SW 1271 (cell line): ENCODE measurements around the gene PUS1.

Experiments
- DNase-seq, 2 experiments: peaks; one replicate each; lab custom pipeline; 2025; lab: John Stamatoyannopoulos, UW

The PUS1 gene

DNA sequence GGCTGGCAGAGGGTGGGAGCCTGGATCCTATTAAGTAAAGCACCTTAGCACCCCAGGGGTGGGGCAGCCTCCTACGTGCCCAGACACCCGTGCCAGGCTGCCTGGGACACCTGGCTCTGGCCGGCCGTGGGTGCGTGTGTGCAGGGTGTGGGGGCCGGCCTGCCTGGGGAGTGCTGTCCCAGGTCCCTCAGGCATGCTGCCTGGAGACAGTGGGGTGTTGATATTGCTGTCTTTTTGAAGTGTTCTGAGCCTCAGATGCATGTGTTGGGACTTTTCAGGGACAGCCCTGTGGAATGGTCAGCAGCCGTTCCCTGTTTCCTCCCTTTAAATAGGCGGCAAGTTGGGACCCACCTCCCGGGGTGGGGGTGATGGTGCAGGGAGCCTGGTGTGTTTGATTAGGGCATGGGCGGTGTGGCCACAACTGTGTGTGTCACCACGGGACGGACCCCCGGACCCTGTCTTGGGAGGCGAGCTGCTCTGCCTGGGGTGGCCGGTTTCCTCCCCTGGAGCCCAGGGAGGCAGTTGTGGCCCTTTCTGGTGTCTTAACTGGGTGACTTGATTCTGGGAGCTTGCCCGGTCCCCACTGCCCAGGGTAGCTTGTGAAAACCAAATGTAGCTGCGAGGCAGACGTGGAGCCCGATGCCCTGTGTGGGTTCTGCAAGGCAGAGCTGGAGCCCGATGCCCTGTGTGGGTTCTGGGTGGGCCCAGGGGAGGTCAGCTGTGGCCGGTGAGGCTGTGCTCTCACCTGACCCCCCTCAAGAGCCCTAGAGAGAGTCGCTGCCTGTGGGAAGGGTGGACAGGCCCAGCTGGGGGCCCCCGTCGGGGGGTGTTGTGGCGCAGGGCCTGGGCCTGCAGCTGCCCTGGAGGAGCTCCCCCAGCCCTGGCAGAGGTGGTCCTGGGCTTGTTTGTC is 26.5 kb upstream of the PUS1 start:
- DNase-seq: no peak

DNA sequence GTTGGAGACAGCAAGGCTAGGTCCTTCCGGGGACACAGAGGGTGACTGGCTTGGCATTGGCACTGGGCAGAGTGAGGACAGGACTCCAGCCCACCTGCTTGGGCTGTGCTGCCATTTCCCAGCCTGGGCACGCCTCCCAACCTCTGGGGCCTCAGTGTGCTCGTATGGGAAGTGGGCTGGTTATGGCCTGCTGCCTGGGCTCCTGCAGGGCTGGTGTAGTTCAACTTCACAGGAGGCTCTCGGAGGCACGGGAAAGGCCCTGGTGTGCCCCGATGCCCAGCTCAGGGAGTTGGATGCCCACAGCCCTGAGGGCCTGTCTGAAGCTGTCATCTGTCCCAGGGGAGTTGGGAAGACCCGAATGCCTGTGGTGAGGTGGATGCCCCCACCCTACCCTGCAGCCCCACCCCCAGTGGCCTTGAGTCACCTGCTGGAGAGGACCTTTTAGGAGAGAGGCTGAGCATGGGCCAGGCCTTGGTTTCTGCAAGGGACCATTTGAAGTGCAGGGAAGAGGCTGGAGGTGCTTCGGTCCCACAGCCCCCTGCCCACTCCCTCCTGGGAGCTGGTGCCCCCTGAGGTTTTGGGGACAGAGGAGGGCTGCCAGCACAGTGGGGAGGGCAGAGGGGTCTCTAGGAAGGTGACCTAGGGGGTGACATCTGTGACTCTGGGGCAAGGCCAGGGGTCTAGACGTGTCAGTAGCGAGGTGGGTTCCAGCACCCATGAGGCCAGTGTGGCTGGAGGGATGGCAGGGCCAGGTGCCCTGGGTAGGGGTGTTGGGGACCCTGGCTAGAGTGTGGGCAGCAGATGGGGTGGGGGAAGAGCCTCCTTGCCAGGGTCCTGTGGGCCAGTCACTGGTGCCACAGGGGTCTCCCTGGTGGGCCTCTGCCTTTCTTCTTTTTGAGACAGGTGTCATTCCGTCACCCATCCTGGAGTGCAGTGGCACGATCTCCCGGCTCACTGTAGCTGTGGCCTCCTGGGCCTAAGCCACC is 25.5 kb upstream of the PUS1 start:
- no peak for DNase-seq

DNA sequence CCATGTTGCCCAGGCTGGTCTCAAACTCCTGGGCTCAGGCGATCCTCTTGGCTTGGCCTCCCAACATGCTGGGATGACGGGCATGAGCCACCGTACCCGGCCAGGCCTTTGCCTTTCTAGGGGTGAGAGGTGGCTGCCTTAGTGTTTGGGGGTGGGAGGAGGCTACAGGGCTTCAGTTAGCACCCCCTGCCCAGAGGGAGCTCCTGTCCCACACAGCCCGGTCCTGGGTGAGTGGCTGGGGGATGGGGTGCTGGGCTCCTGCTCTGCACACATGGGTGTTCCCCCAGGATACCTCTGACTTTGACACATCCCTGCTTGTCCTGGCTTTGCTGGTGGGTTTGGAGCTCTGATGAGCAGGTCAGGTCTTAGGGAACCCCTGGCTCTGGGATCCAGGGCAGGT is 24.7 kb upstream of the PUS1 start:
- no peak for DNase-seq

DNA sequence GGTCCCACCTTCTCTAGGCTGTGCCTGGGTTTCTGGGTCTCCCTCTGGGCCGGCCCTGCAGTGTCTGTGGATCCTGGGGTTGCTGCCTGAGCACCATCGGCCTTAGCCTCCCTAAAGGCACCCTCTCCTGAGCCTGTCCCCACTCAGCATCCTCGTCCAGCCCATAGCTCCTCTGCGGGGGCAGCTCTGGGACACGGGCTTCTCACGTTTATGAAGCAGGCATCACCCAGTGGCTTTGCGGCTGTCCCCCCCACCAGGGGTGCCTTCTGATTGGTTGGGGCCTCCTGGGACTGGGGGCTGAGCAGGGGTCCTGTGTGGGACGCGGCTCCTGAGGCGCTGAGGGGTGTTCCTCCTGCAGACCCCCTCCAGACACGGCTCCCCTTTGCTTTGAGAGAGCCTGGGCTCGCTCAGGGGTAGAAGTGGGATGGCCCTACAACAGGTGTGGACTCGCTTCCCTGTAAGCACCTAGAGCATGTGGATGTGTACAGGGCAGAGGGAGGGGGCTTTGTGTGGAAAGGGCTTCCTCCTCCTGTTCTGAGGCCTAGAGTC is 23.9 kb upstream of the PUS1 start:
- DNase-seq: no peak

DNA sequence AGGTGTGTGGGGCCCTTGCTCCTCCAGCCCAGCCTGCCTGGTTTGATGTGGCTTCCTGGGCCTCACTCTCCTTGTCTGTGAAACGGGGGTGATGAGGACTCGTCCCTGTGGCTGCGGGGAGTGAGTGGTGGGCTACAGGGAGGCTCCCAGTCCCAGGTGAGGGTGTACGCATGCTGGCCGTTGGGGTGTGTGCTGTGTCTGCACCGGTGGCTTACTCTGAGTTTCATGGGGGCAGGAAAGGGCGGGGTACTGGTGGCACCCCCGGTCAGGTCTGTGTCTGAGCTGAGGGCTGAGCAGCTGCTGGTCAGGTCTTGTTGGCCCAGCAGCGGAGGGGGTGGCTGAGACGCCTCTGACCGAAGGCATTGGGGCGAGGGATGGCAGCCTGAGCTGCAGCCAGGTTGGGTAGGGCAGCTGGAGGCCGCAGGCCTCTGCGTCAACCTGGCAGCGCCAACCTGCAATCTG is 23.4 kb upstream of the PUS1 start:
- no peak for DNase-seq

DNA sequence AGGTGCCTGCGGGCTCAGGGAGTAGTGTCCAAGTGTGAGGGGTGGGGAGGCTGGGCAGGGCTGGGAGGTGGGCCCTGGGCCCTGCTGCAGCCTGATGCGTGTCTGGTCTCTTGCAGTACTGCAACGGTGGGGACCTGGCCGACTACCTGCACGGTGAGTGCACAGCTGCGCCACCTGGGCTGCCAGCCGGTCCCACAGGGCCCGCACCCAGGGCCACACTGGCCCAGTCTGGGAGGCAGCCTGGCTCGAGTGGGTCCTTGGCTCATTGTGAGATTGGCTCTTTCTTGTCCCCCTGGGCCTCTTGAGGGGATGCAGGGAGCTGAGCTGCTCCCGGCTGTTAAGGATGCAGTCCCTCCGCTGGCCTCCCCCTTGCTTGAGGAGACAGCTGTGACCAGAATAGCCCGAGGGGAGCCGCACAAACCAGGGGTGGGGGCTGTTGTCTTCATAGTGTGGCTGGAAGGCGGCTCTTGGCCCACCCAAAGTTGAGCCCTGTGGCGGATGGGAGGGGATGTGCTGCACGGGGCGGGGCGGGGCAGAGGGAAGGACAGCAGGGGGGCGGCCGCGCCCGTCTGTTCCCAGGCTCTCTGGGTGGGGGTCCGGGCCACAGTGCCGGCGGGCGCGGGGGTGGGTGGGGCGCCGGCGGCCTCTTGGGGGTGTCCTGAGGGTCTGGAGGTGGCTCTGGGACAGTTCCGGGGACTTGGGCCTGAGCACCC is 21.5 kb upstream of the PUS1 start:
- DNase-seq: no peak

DNA sequence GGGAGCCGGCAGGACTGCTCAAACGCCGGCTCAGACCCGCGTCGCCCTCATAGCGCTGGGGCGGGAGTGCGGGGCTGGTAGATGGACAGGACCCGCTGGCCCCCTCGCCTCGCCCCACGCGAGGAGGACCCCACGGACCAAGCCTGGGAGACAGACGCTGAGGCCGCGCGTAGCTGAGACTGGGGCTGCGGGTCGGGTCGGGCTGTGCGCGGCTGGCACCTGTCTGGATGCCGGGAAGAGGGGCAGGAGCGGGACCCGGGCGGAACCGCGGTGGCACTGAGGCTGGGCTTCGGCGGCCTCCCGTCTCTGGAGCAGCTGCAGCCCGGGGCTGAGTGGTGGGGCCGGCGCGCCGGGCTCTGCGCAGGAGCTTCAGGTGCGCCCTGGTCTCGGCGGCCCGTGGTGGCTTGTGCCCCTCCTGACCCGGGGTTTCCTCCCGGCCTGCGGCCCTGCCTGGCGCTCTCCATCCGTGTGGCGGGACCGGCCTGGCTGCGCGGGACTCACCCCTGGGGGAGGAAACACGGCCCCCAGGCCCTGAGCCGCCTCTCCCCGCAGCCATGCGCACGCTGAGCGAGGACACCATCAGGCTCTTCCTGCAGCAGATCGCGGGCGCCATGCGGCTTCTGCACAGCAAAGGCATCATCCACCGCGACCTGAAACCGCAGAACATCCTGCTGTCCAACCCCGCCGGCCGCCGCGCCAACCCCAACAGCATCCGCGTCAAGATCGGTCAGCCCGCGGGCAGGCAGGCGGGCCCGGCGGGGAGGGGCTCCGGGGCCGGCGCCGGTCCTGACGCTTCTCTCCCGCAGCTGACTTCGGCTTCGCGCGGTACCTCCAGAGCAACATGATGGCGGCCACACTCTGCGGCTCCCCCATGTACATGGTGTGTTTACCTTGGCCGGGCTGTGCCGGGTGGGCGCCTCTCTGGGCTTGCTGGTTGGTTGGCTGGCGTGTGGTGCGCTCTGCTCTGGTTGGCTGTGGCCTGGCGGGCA is 20.7 kb upstream of the PUS1 start:
- DNase-seq: no peak

DNA sequence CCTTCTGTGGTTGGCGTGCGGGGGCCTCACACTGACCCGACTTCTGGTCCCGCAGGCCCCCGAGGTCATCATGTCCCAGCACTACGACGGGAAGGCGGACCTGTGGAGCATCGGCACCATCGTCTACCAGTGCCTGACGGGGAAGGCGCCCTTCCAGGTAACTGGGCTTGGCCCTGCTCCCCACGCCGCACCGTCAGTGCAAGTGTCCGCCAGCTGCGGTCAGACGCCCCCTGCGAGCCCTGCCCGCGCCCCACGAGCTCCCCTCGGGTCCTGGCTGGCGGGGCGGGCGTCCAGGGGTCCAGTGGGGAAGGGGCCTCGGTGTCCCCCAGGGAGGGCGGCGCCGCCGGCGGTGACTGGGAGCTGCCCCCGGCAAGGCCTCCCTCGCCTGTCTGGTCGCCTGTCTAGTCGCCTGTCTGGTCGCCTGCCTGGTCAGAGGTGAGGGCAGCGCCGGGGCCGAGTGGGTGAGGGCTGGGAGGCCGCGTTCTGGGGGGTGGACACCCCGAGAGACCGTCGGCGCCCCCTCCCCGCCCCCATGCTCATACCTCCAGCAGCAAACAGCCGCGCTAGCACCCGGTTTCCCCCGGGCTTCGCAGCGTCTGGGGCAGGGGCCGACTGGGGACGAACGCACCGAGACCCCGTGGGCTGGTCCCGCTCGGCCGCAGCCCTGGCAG is 19.9 kb upstream of the PUS1 start:
- DNase-seq: no peak

DNA sequence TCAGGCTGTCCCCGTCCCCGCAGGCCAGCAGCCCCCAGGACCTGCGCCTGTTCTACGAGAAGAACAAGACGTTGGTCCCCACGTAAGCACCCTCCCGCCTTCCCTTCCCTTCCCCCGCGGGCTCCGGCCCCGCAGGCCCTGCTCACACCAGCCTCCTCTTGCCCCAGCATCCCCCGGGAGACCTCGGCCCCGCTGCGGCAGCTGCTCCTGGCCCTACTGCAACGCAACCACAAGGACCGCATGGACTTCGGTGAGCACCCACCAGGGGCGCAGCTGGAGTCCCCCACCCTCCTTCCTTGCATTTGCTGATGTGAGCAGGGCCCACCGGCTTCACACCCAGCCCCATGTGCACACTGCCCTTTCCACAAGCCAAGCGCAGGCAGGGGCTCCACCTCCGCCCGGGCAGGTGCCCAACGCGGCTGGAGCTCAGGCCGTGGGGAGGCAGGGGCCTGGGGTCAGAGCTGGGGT is 19.3 kb upstream of the PUS1 start:
- DNase-seq: no peak

DNA sequence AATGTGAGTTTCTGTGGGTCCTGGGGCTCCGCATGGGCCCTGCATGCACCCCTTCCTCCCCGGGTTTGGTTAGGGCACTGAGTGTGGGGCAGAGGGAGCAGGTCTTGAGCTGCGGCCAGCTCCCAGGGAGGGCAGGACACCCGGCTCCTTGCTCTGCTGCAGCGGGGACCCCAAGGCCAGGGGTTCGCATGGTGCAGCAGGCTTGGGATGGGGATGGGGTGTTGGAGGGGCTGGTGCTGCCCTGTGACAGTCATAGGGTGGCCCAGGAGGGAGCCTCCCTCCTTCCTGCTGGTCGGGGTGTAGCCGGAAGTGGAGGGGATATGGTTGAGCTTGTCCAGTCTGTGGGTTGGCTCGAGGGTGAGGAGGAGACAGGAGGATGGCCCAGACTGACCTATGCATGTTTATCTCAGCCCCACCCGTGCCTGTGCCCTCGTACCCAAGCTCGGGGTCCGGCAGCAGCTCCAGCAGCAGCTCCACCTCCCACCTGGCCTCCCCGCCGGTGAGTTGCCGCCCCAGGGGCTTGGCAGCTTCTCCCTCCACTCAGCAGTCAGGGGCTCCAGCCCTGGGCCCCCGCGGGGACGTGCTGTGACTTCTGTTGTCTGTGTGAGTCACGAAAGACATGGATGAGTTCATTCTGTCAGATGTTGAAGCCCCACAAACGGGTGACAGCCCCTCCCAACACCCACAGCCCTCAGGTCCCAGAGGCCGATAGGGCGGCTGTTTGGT is 18.6 kb upstream of the PUS1 start:
- DNase-seq: no peak

DNA sequence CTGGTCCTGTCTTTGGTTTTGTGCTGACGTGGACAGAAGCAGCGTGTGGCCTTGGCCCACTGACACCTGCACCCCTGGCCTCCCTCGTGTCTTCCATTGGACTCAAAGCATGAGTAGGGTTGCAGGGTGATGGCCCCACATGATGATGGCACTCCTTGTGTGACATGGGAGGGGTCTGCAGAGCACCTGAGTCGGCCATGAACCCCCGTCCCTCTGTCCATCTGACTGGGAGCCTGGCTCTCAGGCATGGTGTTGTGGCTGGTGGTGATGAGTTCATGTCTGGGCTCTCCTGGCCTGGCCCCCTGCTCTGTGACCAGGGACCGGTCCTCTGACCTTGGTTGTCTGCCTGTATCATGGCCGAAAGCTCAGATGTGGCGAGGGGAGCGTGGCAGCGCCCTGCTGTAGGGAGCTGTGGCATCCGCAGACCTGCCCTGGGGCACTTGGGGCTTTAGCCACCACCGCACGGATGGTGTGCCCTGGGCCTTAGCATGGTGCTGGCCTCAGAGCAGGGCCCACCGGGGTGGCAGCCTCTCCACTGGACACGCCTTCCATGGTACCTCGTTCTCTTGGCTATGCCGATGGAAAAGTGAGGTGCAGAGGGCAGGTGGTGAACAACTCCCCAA is 17.9 kb upstream of the PUS1 start:
- no peak for DNase-seq

DNA sequence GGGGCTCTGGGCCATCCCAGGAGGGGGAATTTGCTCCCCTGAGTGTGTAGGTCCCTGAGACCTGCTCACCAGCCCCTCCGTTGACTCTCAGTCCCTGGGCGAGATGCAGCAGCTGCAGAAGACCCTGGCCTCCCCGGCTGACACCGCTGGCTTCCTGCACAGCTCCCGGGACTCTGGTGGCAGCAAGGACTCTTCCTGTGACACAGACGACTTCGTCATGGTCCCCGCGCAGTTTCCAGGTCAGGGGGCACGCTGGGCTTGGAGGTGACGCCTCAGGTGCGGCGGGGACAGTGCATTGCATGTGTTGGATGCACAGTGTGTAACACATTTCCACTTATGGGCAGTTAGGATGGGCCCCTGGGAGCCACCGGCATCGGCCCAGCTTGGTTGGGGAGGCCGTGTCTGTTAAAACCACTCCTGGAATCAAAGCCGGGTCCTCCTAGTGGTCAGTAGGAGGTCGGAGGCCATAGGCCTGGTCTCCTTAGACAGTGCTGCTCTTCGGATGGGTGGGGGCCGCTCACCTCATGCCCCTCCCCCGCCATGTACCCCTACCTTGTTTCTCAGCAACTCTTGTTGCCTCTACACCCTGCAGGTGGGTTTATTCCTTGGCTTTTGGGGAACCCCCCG is 17.1 kb upstream of the PUS1 start:
- DNase-seq: no peak

DNA sequence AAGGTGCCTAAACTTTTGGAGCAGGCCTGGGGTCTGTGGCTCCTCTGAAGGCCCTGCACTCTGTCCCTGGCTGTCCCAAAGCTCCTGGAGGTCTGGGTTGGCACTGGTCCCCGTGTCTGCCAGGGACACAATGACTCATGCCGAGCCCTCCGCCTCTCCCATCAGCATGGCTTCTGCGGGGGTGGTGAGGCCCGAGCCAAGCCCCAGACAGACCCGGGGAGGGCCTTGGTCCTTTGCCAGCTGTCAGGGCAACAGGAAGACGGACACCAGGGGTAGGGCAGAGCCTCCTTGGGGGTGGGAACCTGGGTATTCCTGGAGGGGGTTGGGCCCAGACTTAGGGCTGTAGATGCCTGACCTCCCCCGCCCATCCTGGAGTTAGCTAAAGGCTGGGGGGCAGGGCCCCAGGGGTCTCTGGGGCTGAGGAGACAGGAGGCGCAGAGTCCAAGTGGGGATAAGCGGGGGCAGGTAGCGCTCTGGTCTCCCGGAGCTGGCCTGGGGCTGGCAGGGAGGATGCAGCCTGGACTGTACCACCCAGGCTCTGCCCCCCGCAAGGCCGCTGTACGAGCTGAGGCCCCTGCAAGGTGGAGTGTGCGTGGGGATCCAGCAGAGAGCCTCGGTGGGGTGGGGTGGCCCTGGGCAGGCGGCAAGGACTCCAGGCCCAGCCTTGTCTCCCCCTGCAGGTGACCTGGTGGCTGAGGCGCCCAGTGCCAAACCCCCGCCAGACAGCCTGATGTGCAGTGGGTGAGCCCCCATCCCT is 16.4 kb upstream of the PUS1 start:
- DNase-seq: peak in 1 of 2 experiments; percentile 22

DNA sequence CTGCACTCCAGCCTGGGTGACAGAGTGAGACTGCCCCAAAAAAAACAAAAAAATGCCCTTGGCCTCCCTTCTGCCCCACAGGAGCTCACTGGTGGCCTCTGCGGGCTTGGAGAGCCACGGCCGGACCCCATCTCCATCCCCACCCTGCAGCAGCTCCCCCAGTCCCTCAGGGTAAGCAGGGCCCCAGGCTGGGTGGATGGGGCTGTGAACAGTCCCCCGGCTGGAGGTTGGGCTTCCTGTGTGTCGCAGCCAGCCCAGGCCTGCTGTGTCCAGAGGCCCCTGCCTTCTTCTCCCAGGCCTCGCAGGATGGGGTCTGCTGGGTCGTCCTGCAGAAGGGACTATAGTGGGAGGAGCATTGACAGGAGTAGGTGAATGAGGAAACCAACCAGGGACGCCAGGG is 15.4 kb upstream of the PUS1 start:
- no peak for DNase-seq

DNA sequence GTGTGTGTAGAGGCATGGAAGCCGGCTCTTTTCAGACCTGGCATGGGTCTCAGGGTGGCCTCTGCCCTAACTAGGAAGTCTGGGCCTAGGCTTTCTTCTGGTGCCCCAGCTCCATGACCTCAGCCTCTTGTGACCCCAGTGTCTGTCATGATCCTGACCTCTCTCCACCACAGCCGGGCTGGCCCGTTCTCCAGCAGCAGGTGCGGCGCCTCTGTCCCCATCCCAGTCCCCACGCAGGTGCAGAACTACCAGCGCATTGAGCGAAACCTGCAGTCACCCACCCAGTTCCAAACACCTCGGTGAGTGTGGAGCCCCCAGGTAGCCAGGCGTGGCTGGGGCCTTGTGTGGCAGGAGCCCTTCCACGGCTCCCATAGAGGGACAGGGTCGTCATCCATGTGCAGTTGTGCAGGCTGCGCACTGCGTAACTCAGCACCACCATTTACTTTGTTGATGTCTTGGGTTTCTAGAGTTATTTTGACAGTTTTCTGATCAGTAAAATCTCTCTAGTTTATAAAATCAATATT is 14.8 kb upstream of the PUS1 start:
- no peak for DNase-seq

DNA sequence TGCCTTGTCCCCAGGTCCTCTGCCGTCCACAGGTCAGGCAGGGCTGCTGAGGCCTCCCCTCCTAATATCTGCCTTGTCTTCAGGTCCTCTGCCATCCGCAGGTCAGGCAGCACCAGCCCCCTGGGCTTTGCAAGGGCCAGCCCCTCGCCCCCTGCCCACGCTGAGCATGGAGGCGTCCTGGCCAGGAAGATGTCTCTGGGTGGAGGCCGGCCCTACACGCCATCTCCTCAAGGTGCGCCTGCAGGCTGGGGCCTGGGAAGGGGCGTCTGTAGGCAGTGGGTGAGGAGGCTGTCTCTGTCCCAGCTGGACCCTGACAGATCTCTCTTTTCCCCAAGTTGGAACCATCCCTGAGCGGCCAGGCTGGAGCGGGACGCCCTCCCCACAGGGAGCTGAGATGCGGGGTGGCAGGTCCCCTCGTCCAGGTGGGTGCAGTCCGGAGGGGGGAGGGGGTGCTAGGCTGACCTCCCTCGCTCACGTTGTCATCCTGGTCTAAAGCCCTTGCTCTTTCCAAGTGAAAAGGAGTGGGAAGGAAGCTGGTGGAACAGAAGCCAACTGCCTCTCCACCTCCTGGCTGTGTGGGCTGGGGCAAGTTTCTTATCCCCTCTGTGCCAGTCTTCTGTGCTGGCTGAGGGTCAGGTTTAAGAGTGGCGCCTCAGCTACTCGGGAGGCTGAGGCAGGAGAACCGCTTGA is 13.9 kb upstream of the PUS1 start:
- DNase-seq: no peak

DNA sequence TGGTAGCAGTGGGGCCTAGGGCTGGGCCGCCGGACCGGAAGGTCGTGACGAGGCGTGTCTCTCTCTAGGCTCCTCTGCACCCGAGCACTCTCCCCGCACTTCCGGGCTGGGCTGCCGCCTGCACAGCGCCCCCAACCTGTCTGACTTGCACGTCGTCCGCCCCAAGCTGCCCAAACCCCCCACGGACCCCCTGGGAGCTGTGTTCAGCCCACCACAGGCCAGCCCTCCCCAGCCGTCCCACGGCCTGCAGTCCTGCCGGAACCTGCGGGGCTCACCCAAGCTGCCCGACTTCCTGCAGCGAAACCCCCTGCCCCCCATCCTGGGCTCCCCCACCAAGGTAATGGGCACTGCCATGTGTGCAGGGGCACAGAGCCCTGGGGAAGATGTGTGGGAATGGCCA is 13.3 kb upstream of the PUS1 start:
- no peak for DNase-seq
